Measurements from ENCODE around the gene MIOS.

DNA sequence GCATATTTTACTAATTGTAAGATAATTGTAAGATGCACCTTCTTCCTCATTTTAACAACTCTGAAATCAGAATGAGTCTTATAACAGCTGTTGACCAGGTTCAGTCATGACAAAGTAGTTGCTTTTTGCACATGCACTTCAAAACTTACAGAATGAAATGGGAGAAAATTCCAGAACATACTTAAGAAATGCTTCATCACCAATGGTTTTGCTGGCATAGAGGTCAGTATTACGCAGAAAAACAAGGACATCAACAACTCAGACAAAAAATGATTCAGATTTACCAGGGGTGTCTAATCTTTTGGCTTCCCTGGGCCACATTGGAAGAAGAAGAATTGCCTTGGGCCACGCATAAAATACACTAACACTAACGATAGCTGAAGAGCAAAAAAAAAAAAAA is 44.3 kb upstream of the MIOS start:
- TF ChIP-seq, protein P1, sequence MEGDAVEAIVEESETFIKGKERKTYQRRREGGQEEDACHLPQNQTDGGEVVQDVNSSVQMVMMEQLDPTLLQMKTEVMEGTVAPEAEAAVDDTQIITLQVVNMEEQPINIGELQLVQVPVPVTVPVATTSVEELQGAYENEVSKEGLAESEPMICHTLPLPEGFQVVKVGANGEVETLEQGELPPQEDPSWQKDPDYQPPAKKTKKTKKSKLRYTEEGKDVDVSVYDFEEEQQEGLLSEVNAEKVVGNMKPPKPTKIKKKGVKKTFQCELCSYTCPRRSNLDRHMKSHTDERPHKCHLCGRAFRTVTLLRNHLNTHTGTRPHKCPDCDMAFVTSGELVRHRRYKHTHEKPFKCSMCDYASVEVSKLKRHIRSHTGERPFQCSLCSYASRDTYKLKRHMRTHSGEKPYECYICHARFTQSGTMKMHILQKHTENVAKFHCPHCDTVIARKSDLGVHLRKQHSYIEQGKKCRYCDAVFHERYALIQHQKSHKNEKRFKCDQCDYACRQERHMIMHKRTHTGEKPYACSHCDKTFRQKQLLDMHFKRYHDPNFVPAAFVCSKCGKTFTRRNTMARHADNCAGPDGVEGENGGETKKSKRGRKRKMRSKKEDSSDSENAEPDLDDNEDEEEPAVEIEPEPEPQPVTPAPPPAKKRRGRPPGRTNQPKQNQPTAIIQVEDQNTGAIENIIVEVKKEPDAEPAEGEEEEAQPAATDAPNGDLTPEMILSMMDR (IDR thresholded peaks at IDR 0.05): no peak
- no peak for TF ChIP-seq EZH2 (IDR thresholded peaks at IDR 0.05)
